NCI-H2107 treated with DMSO at 0.1 percent for 48 hours (cell line): Measurements from ENCODE around the gene DHRSX.
"Not testable (repeated sequence)": the region's sequence is repeated elsewhere in the genome, so short reads cannot be mapped to it uniquely, and the experiment has no call there.

Source experiments
- DNase-seq: peaks from one replicate; lab custom pipeline; 2025; ENCODE audit not compliant: unreplicated experiment; lab: John Stamatoyannopoulos, UW

Gene DHRSX

DNA sequence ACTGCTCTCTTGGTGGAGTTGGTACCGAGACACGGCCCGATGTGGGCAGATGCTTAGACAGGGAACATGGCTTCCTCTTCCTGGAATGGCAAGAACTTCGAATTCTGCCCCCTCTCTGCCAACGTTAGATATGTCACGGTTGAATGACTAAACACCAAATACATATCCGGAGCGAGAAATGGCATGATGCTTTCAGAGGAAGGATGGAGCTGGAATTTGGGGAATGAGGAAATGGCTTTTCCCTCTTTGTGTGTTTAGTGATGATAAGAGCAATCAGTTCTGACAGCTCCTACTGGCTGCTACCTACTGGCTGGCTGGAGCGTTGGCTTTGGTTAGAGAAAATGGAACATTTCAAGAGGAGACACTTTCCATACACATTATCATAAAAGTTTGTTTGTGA lies 140.0 kb downstream of the DHRSX start:
- no peak for DNase-seq

DNA sequence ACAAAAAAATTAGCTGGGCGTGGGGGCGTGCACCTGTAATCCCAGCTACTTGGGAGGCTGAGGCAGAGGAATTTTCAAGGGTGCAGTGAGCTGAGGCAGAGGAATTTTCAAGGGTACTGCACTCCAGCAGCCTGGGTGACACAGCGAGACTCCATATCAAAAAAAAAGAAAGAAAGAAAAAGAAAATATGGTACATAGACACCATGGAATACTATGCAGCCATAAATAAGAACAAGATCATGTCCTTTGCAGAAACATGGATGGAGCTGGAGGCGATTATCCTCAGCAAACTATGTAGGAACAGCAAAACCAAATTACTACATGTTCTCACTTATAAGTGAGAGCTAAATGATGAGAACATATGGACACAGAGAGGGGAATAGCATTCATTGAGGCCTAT lies 141.3 kb downstream of the DHRSX start:
- not testable (repeated sequence) for DNase-seq

DNA sequence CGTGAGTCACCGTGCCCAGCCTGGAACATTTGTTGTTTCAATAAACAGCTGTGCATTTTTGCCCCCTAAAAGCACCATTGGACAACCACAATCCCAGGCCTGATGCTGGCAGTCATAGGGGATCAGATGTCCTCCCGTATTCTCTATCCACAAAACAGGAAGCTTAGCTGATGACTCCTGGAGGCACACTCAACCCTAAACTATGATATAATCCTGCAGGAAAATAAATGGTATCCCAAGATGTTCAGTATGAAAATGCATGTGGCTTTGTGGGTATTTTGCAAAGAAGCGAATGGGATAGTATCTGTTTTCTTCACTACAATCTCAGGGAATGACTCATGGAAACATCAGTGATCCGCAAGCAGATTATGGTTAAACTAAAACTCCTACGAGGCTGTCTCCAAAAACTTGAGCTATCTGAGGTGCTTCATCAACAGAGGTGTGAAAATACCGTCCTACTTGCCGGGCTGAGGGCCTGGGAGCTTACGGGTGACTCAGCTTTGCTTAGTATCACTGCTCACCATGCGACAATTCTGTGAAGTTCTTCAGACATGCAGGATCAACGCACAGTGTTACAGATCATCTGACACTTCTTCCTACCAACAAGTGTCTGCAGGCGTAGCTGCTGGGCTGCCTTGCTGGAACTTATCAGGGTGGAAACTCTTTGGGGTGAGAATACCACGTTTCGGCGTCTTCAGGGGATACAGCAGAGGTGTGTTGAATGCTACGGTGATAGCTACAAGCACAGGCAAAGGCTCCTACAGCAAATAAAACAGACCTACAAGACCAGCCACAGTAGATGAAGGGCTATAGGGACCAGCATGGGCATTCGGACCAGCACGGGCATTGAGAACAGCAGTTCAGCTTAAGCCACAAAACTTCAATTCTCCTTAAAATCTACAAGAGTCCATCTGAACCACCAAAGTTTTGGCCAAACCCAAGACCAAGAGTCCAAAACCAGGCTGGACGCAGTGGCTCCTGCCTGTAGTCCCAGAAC lies 148.5 kb downstream of the DHRSX start:
- DNase-seq, result no peak

DNA sequence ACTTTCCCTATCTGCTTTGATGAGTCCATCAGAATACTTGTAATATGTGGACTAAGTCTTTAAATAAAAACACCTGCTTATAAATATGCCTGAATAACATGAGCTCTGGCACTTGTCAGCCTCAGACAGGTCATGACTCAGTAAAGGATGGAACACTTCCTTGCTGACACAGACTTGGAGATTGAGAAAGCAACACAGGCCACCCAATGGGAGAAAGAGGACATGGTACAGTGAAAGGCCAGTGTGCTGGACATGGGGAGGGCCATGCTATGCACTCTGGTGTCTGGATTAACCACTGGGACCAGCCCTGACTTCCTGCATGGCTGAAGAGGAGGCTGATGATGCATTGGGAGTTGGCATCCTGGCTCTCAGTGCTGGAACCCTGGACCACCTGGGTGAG lies 149.5 kb downstream of the DHRSX start:
- no peak for DNase-seq

DNA sequence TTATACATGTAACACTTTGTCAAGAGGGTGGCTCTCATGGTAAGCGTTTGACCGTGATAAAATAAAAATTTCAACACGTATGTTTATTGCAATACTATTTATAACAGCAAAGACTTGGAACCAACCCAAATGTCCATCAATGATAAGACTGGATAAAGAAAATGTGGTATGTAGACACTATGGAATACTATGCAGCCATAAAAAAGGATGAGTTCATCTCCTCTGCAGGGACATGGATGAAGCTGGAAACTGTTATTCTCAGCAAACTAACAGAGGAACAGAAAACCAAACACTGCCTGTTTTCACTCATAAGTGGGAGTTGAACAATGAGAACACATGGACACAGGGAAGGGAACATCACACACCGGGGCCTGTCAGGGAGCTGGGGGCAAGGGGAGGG lies 150.1 kb downstream of the DHRSX start:
- DNase-seq, result not testable (repeated sequence)

DNA sequence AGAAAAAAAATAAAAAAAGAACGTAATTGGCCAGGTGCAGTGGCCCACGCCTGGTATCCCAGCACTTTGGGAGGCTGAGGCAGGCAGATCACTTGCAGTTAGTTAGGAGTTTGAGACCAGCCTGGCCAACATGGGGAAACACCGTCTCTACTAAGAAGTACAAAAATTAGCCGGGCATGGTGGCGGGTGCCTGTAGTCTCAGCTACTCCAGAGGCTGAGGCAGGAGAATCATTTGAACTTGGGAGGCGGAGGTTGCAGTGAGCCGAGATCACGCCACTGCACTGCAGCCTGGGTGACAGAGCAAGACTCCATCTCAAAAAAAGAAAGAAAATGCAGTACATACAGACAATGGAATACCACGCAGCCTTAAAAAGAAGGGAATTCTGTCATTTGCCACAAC lies 150.7 kb downstream of the DHRSX start:
- not testable (repeated sequence) for DNase-seq

DNA sequence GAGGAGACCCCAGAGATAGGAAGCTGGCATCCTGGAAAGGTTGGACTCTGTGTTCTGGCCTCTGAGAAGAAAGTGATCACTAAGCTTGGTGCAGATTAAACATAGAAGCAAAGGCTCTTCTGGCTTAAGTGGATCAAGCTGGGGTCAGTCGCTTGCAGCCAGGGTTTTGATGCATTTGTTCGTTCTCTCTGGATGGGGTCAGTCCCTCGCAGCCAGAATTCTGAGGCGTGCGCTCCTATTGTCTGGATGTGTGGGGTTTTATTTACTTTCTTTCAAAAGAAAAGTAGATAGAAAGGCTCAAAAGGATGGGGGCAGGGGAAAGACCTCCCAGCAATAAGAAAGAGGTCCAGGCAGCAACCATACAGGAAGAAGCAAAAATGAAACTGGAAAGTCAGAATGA lies 152.6 kb downstream of the DHRSX start:
- no peak for DNase-seq

DNA sequence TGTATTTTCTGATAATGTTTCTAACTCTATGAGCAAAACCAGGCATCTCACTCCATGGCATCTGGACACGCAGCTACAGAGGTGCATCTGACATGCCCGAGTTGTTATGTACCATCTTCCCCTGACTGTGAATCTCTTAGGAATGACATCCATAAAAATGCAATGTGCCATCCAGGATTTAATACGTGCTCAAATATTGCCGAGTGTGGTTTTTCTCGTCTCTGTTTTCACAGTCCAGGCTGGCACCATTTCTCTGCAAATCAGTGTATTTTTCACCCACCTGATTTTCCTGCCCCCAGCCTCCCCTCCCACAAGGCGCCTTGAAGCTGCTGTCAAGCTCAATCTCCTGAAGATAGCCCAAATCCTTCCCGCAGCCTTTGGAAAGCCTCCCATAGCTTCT lies 154.6 kb downstream of the DHRSX start:
- DNase-seq, result no peak

DNA sequence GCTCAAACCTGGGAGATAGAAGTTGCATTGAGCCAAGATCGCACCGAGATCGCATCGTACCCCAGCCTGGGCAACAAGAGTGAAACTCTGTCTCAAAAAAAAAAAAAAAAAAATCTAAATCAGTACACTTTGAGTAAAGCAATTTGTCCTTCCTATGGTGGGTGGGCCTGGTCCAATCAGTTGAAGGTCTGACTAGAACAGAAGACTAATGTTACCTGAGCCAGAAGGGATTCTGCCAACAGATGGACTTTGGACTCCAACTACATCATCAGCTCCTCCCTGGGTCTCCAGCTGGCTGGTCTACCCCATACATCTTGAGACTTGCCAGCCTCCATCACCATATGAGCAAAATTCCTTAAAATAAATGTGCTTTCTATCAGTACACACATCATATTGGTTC lies 155.2 kb downstream of the DHRSX start:
- no peak for DNase-seq

DNA sequence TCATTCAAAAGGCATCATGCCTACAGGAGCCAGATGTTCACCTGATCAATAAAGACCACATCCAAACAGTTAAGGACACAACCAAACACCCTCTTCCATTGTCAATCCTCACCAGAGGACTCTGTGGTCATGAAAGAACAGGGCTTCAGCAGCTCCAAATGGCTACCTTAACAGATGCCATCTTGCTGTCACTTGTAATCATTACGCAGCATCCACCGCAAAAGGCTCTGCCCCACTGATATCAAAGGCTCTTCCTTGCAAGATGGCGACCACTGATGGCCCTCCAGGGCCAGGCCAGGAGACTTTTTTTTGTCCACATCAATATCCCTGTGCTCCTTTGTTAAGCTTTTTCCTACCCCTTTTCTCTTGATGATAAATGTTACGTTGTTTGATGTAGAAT lies 157.4 kb downstream of the DHRSX start:
- no peak for DNase-seq

DNA sequence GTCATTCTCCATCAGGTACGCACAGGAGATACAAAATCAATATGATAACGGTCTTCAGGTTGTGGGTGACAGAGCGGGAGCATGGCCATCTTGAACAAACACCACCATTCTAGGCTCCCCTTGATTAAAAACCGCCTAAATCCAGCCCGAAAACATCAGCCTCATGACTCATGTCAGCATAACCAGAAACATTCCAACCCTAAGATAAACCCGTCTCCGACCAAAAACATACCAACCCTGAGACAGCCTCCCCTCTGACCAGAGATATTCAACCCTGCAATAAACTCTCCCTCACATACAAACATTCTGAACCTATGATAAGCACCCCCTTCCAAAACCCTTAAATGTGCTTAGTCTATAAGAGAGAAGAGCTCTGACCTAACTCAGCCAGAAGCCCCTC lies 157.9 kb downstream of the DHRSX start:
- no peak for DNase-seq

DNA sequence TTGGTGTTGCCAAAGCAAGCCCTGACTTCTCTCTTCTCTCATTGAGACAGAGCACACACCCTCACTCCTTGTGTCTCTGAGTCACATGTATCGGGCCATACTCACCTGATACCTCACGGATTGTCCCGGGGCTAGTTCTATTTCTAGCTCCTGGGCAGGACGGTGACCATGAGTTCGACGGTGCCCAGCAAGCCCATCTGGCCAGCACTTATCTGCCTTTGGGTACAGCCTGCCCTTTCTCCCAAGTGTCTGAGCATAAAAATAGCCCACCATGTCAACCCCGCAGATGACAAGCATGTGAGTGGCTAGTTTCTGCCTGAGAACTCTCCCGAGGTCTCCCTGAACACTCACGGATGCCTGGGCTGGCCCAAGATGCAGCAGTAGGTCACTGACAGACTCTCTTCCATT lies 158.5 kb downstream of the DHRSX start:
- no peak for DNase-seq

DNA sequence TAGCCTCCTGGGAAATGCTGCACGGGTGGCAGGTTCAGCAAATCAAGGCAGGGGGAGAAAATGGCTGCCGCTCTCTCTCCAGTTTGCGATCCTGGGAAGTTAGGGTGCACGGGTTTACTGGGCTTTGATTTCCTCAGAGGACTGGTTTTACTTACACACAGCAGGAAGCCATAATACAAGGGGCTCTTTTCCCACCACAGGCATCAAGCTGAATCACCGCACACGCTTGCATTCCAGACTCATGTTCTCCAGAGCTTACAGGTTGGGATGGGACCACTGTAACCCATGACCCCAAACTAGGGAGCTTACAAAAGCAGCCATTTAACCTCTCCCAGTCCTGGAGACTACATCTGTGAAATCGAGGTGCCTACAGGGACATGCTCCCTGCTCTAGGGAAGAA lies 159.8 kb downstream of the DHRSX start:
- DNase-seq, result no peak

DNA sequence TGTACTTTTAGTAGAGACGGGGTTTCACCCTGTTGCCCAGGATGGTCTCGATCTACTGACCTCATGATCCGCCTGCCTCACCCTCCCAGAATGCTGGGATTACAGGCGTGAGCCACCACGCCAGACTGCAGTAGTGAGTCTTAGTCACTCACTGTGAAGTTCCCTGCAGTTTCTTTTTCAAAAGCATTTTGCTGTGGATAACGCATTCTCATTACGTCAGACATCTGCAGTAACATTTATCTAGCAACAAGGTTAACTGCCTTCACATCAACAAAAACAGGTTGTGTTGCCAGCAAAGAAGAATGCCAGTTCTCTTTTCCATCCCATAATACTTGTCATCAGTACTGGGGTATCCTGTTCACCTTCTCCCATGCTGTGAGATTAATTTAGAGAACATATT lies 164.6 kb downstream of the DHRSX start:
- DNase-seq, result no peak

DNA sequence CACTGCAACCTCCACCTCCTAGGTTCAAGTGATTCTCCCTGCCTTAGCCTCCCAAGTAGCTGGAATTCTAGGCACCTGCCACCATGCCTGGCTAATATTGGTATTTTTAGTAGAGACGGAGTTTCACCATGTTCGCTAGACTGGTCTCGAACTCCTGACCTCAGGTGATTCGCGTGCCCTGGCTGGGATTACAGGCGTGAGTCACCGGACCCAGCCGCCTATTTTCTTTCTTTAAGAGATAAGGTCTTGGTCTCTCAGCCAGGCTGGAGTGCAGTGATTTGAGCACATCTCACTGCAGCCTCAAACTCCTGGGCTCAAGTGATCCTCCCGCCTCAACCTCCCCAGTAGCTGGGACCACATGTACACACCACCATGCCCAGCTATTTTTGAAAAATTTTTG lies 166.5 kb downstream of the DHRSX start:
- no peak for DNase-seq

DNA sequence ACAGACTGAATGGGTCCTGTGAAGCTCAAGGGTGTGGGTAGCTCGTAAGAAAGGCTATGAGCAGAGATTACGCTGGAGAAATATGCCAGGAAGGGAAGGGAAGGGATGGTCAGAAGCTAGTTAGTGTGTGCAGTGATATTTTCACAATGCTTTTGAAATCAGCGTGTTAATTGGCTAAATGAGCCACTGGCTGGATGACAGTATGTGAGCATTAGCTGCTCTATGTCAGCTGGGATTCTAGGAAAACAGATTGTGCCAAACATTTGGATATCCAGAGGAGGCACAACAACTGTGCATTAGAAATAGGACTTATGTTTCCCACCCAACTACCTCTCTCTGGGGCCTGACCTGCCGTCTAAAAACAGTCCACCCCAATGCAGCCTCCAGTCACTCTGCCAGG lies 168.5 kb downstream of the DHRSX start:
- no peak for DNase-seq

DNA sequence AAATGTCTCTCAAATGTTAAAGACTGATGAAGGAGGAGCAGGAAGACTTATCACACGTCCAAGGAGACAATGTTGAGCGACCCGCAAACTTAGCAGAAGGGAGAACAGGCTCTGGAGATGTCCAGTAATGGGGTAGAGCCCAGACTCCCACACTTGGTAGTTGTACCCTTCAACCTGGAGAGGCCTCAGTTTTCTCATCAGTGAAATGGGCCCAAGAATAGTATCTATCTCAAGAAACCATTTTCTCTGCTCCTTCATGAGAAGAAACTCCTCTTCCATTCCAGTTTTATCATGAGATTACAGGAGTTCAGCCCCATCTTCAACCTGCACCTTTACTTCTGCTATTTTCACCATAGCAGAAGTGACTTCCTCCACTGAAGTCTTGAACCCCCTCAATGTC lies 169.9 kb downstream of the DHRSX start:
- DNase-seq, result no peak

DNA sequence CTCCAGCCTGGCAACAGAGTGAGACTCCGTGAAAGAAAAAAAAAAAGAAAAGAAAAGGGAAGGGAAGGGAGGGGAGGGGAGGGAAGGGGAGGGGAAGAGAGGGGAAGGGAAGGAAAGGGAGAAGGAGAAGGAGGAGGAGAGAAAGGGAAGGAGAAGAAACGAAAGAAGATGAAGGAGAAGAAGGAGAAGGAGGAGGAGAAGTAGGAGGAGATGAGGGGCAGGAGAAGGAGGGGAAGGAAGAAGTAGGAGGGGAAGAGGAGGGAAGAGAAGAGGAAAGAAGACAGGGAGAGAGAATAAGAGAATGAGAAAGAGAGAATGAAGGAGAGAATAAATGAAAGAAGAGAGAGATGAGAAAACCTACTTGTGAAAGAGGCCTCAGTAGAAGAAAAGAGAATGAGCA lies 170.3 kb downstream of the DHRSX start:
- DNase-seq, result no peak

DNA sequence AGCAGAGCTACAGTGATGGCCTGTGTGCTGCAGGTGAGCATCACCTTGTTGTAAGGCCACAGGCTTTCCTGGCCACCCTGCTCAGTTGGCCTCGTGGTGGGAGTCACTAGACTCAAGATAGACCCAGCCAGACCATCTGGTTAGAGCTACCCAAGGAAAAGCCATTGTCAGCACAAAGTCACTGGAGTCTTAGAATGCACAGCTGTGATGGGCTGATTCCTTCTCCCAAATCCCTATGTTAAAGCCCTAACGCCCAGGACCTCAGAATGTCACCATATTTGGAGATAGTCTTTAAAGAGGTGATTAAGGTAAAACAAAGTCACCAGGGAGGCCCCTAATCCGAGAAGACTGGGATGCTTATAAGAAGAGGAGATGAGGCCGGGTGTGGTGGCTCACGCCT lies 173.4 kb downstream of the DHRSX start:
- DNase-seq, result no peak

DNA sequence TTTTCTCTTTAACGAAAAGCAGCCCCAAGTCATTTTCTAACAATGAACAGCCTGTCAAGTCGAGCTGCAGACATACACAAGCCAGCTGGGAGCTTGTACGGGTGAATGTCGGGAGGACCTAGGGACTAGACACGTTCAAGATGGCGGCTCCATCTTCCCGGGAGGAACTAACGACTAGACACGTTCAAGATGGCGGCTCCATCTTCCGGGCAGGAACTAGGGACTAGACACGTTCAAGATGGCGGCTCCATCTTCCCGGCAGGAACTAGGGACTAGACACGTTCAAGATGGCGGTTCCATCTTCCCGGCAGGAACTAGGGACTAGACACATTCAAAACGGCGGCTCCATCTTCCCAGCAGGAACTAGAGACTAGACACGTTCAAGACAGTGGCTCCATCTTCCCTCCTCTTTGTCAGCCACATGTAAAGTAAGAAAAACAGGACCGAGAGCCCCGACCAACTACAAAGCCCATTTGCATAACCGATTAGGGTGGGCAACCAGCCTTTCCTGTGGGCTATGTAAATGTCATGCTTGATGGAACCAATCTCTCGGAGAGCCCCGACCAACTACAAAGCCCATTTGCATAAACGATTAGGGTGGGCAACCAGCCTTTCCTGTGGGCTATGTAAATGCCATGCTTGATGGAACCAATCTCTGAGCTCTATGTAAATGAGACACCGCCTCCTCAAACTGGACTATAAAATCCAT lies 175.5 kb downstream of the DHRSX start:
- no peak for DNase-seq

DNA sequence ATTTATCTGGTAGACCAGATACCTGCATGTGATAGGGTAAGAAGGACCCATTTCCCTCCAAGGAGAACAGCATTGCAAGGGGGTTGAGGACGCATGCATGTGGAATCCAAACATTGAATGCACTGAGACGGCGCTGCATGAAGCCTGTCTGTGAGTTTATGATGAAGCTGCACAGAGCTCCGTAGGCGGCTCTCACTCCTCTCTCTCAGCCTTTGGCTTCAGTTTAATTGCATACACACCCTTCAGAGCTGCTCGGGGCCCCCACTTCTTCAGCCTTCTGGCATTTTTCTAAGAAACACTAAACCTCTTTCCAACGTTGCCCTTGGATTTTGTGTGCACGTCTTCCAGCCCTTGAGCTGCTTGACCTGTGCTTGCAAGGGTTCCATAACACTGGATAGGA lies 176.6 kb downstream of the DHRSX start:
- DNase-seq, result no peak

DNA sequence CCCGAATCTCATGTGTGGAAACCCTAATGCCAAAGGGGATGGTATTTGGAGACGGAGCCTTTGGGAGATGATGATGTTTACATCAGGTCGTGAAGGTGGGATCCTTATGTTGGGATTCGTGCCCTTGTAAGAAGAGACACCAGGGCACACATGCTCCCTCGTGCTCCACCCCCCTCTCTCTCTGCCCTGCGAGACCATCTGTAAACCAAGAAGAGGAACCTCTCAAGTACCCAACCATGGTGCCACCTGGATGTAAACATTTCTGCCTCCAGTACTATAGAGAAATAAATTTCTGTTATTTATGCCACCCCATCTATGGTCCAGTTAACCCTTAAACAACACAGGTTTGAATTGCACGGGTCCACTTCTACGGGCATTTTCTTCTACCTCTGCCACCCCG lies 179.4 kb downstream of the DHRSX start:
- DNase-seq, result no peak
